Measurements from ENCODE around the gene POLN. TPM values are rescaled to one million over a fixed set of nuclear protein-coding genes. Genes with fewer than 3 reads are reported as not detected.

The POLN gene
- polyA plus RNA-seq, 1 donor (not counting 4 experiments of a cell fraction or from before 2014, with no cell fraction given), result 1.3 TPM

GRCh38 chr4:2172161-2172560 is 69.8 kb downstream of the POLN start:
- TF ChIP-seq CTCF (optimal IDR thresholded peaks at IDR 0.05 in 1 of 3, IDR thresholded peaks at IDR 0.05 in 1 of 3, conservative IDR thresholded peaks at IDR 0.05 in 1 of 3; ENCODE audit: extremely low read depth in 1 of 3, insufficient read depth in 2 of 3, low read length in 3 of 3), result no peak
- TF ChIP-seq EZH2 (IDR thresholded peaks at IDR 0.05; ENCODE audit: low read length), result no peak
- no peak overlapping the region for H3K4me2 ChIP-seq (ENCODE audit: control insufficient read depth, extremely low read depth, insufficient read depth, low read depth, low read length)
- H3K9ac ChIP-seq (ENCODE audit: control insufficient read depth, extremely low read depth, insufficient read depth, low read length), result no peak overlapping the region
- H2AFZ ChIP-seq (ENCODE audit: control insufficient read depth, low read length), result no peak overlapping the region
- dilution Hi-C loops (cut with MboI; ENCODE audit: extremely low pct_ligation_motif_present, low sequenced_read_pairs), result no loop called here
- H3K79me2 ChIP-seq (ENCODE audit: control insufficient read depth, insufficient read depth, low read length), result no peaks in the 10 kb centered on the region
- H3K4me1 ChIP-seq (ENCODE audit: control insufficient read depth, extremely low read depth, insufficient read depth, low read length), result no peaks in the 10 kb centered on the region
- FAIRE-seq (no peak), DNase-seq (ENCODE audit: low read depth, low spot score) (no peak)
- no peak overlapping the region for H3K4me3 ChIP-seq (ENCODE audit: control insufficient read depth in 2 of 3, extremely low read depth in 1 of 3, insufficient read depth in 2 of 3, low read depth in 1 of 3, low read length in 3 of 3)
- no peaks in the 10 kb centered on the region for H3K27me3 ChIP-seq (ENCODE audit: control insufficient read depth, extremely low read depth, insufficient read depth, low read length)
- H3K9me1 ChIP-seq (ENCODE audit: control insufficient read depth, extremely low read depth, insufficient read depth, low read length), result no peaks in the 10 kb centered on the region
- H3K27ac ChIP-seq (ENCODE audit: control insufficient read depth, insufficient read depth, low read length), result no peak overlapping the region
- H3K9me3 ChIP-seq (ENCODE audit: control insufficient read depth, low read depth, low read length), result no peaks in the 10 kb centered on the region
- H3K36me3 ChIP-seq (ENCODE audit: control insufficient read depth in 2 of 2, extremely low read depth in 1 of 2, insufficient read depth in 2 of 2, low read length in 2 of 2), result no peaks in the 10 kb centered on the region
- no peaks in the 10 kb centered on the region for H4K20me1 ChIP-seq (ENCODE audit: control insufficient read depth, extremely low read depth, insufficient read depth, low read length)

GRCh38 chr4:2168469-2169319 is 73.2 kb downstream of the POLN start:
- Histone ChIP-seq H3K27me3 (ENCODE audit: control insufficient read depth, extremely low read depth, insufficient read depth, low read length) (no peaks in the 10 kb centered on the region), H4K20me1 (ENCODE audit: control insufficient read depth, extremely low read depth, insufficient read depth, low read length) (no peaks in the 10 kb centered on the region), H3K4me1 (ENCODE audit: control insufficient read depth, extremely low read depth, insufficient read depth, low read length) (no peaks in the 10 kb centered on the region), H3K9me1 (ENCODE audit: control insufficient read depth, extremely low read depth, insufficient read depth, low read length) (no peaks in the 10 kb centered on the region), H3K79me2 (ENCODE audit: control insufficient read depth, insufficient read depth, low read length) (no peaks in the 10 kb centered on the region), H3K9ac (ENCODE audit: control insufficient read depth, extremely low read depth, insufficient read depth, low read length) (no peak overlapping the region), H2AFZ (ENCODE audit: control insufficient read depth, low read length) (no peak overlapping the region), H3K9me3 (ENCODE audit: control insufficient read depth, low read depth, low read length) (no peaks in the 10 kb centered on the region), H3K4me3 (ENCODE audit: control insufficient read depth in 2 of 3, extremely low read depth in 1 of 3, insufficient read depth in 2 of 3, low read depth in 1 of 3, low read length in 3 of 3) (no peak overlapping the region), H3K27ac (ENCODE audit: control insufficient read depth, insufficient read depth, low read length) (no peak overlapping the region), H3K4me2 (ENCODE audit: control insufficient read depth, extremely low read depth, insufficient read depth, low read depth, low read length) (no peak overlapping the region), H3K36me3 (ENCODE audit: control insufficient read depth in 2 of 2, extremely low read depth in 1 of 2, insufficient read depth in 2 of 2, low read length in 2 of 2) (no peaks in the 10 kb centered on the region)
- FAIRE-seq, result no peak
- DNase-seq (ENCODE audit: low read depth, low spot score), result no peak
- dilution Hi-C loops (cut with MboI; ENCODE audit: extremely low pct_ligation_motif_present, low sequenced_read_pairs), result no loop called here
- TF ChIP-seq CTCF (optimal IDR thresholded peaks at IDR 0.05 in 1 of 3, IDR thresholded peaks at IDR 0.05 in 1 of 3, conservative IDR thresholded peaks at IDR 0.05 in 1 of 3; ENCODE audit: extremely low read depth in 1 of 3, insufficient read depth in 2 of 3, low read length in 3 of 3) (peak in 1 of 3 experiments; percentile 54), EZH2 (IDR thresholded peaks at IDR 0.05; ENCODE audit: low read length) (no peak)

All from keratinocyte (primary cell).